Stimulated activated naive CD4-positive, alpha-beta T cell (primary cell): ENCODE data around the gene GALNT18.

Experiments
- DNase-seq, 6 experiments: peaks; one replicate each; lab custom pipeline; 2025; lab: John Stamatoyannopoulos, UW

GALNT18 gene

DNA sequence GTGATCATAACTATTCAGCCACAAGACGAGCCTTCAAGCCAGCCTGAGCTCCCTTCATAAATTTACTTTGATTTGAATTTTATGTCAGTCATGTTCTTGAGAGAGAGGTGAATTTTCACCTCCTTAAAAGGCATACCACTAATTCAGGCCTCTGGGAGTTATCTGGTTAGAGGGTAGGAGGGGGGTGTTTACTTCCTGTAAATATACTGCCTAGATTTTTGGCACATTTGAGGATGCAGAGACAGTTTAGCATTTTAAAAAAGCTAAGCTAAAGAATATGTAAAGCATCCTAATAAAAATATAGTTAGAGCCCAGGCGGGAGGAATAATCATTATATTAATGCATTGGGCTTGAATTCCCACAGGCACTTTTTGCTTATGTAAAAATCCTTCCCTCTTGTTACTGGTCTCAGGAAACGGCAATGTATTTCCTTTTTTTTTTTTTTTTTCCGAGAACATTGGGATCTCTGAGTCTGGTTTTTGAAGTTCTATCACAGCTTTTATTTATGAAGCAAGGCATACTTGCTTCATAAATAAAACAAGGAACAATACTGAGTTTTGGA lies 385.2 kb downstream of the GALNT18 start:
- no peak for DNase-seq

DNA sequence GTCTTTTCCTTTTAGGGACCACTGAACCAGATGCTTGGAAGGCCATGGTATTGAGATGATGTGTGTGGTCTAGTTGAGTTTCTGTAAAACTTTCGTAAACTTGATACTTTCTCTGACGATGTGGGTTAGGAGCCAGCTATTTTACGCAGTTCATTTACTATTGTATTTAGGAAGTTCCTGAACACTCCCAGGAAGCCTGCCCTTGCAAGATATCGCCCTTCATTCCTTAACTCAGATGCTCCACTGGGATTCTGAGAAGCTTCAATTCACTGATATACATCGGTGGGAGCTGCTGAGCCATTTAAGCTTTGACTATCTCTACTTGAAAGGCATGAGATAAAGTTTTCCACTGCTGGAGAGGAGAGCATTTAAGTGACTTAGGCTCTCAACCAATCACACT lies 390.0 kb downstream of the GALNT18 start:
- DNase-seq, result no peak

DNA sequence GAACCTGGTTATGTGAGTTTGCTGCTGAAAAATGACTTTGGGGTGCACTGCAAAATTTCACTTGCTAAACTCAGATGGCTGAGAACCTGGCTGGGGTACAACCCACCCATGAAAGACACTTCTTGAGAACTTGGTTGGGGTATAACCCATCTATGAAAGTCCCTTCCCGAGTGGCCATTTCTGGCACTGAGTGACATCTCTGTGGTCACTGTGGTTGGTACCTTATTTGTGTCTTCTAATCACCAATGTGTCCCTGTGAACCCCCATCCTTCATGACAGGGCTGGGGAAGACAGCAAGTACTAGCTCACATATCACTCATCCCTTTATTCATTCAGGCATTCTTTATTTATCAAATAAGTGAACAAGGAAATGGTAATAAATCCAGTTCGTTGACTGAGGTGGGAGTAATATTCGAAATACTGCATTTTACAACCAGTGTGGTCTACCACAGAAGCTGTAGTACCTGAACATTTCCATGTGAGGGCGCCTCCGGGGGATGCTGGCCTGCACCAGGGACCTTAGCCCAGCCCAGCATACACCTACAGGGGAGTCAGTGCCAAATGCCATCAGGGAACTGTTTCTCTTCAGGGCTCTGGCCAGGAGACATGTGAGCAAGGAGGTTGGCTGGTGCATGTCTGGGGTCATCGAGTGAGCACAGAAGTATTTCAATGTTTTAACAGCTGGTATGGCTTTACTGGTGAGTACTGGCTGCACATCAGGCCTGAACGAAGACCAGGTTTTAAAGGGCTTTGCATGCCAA lies 390.8 kb downstream of the GALNT18 start:
- no peak for DNase-seq

DNA sequence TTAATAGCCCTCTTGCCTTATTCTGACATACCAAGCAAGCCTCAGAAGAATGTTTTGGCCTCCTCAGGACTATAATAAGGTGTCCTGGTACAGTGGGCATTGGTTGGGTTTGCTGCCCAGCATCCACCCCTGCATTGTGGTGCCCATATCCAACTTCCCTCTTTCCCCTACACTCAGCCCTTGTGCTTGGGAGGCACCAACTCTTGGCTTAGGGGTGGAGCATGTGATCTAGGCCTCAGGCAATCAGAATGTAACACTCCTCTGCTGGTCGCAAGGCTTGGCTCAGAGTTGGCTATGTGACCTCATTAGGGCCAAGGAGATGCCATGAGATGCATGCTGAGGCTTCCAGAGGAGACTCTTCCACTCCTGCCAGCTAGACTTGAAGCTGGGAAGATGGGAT lies 391.7 kb downstream of the GALNT18 start:
- no peak for DNase-seq

DNA sequence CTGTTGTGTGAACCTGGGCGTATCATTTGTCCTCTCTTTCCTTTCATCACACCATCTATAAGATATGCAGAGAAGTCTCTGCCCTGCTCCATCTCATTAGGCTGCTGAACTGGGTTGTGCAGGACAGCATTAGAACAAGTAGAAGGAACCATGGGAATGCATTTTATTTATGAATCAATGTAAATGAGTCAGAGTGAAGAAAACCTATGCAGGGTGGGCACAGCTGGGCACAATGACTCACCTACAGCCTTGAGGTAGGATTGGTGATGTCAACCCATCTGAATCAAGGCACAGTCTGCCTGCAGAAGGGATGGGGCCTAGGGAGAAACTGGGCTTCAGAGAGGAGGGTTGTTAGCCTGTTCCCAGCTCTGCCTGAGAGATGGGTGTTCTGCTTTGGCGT lies 392.2 kb downstream of the GALNT18 start:
- DNase-seq, result no peak

DNA sequence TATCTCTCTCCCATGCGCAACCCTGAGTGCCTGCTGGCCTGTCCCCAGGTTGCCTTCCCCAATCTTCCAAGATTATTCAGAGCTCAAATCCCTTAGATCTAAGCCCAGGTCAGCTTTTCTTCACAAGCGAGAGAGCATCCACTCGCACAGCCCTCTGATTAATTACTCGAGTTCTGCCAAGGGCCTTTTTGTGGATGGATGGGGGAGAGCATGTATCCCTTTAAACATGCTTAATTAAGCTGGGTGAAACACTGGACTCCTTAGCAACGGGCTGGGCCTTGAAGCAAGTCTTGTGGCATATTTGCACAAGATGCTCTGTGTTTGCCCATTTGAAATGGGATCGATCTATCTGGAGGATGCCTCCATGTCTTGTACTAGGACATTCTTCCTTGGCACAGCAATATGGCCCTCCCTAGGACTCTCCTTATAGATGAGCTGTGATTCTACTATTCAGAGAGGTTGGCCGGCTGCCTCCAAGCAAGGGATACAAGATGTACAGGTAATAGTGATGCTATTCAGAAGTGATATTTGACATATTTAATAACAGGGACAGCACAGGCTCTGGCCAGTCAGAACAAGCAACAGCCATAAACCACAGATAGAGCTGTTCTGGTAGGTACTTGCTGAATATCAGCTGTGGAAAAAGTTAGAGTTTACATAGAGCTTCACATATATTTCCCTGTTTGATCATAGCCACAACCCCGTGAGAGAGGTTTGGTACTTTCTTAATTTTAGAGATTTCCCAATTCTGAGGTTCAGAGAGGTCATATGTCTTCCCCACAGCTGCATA lies 394.3 kb downstream of the GALNT18 start:
- DNase-seq, result no peak
